ENCODE data around the gene PRPF18.

The PRPF18 gene

DNA sequence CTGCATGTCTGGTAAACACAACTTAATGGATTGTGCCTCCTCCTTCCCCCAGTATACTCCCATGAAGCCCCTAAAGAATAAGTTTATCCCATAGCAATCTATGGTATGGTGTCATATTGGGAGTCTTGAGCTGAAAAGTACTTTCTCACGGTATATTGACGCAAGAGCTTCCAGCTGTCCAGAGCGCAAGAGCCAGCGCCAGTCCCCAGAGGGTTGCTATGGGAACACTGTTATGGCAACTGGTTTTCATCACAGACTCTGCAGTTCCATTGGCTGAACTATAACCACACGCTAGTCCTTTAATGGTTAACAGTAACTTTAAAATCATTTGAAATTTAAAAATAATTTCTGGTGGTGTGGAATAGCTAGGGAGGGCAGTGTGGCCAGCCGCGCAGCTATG, 46.9 kb downstream of the PRPF18 start:
- no peak for DNase-seq
- in situ Hi-C loops (cut with MboI; ENCODE audit: low pct_unique_long_range_greater_than_20kb, low sequenced_read_pairs) = no loop called here

GRCh38 chr10:13634207-13634606, 47.4 kb downstream of the PRPF18 start:
- in situ Hi-C loops (cut with MboI; ENCODE audit: low pct_unique_long_range_greater_than_20kb, low sequenced_read_pairs) = no loop called here
- no peak for DNase-seq

DNA sequence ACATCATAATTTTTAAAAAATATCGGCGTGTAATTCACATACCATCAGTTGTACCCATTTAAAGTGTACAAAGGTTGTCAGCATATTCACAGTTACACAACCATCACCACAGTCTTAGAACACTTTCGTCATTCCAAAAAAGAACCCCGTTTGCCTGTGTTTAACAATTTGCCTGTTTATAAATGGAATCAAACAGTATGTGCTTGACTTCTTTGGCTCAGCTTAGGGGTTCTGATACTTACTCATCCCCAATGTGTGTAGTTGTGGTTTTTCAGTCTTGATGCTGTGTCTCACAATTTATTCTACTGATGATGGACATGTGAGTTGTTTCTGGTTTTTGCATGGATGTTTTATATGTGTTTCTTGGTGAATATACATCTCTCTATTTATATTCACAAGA, 50.0 kb downstream of the PRPF18 start:
- in situ Hi-C loops (cut with MboI; ENCODE audit: low pct_unique_long_range_greater_than_20kb, low sequenced_read_pairs) = no loop called here
- no peak for DNase-seq

GRCh38 chr10:13637303-13637856, 50.6 kb downstream of the PRPF18 start:
- in situ Hi-C loops (cut with MboI; ENCODE audit: low pct_unique_long_range_greater_than_20kb, low sequenced_read_pairs) = no loop called here
- no peak for DNase-seq

DNA sequence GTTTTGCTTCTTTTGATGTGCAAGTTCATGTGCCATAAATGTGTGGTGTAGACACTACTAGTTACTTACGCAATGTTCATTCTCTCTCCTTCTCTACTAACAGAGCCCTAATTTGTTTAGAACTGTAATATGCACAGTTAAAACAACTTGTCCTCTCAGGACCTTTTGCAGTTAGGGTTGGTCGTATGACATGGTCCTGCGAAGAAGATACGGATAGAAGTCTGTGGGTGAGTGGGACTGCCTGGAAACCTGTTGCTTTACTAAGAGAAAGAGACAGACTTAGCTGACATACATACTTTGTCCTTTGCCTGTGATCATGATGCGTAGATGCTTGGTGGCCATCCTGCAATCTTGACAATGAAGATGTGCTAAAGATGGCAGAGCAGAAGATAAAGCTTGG, 51.1 kb downstream of the PRPF18 start:
- in situ Hi-C loops (cut with MboI; ENCODE audit: low pct_unique_long_range_greater_than_20kb, low sequenced_read_pairs) = no loop called here
- no peak for DNase-seq

GRCh38 chr10:13642293-13642692, 55.5 kb downstream of the PRPF18 start:
- no peak for DNase-seq
- in situ Hi-C loops (cut with MboI; ENCODE audit: low pct_unique_long_range_greater_than_20kb, low sequenced_read_pairs) = no loop called here

GRCh38 chr10:13643016-13643415, 56.3 kb downstream of the PRPF18 start:
- in situ Hi-C loops (cut with MboI; ENCODE audit: low pct_unique_long_range_greater_than_20kb, low sequenced_read_pairs) = no loop called here
- DNase-seq = no peak

- DNase-seq = no peak
- in situ Hi-C loops (cut with MboI; ENCODE audit: low pct_unique_long_range_greater_than_20kb, low sequenced_read_pairs) = no loop called here
These were observed 58.1 kb downstream of the PRPF18 start for GRCh38 chr10:13644866-13645265.

- no peak for DNase-seq
- in situ Hi-C loops (cut with MboI; ENCODE audit: low pct_unique_long_range_greater_than_20kb, low sequenced_read_pairs) = no loop called here
These were observed 61.7 kb downstream of the PRPF18 start for GRCh38 chr10:13648425-13648824.

DNA sequence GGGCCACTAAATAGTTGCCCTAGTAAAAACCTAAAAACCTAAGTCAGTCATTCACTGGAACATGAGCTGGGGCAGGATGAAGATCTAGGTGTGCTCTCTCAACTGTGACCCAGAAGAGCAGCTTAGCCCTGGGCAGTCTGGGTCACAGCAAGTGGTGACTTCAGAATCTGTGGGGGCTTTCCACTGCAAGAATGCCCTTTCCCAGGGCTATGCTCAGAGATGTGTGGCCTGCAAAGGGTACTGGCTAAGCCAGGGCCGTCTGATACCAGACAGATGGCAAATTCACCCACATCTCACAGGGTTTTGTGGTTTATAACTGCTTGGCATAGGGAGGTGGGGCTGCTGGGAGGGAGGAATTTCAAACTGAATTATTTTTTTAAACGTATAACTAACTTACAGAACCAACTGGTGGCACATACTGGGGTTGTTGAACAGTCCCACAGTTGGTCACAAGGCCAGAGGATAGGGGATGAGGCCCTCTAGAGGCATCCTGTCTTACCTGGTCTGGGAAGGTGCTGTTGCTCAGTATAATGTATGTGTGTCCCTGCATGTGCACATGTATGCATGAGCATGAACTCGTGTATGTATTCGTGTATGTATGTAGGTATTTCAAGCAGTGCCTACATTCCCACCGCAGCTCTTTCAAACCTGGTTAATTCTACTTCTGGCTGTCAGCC, 63.2 kb downstream of the PRPF18 start:
- in situ Hi-C loops (cut with MboI; ENCODE audit: low pct_unique_long_range_greater_than_20kb, low sequenced_read_pairs) = no loop called here
- DNase-seq = no peak

DNA sequence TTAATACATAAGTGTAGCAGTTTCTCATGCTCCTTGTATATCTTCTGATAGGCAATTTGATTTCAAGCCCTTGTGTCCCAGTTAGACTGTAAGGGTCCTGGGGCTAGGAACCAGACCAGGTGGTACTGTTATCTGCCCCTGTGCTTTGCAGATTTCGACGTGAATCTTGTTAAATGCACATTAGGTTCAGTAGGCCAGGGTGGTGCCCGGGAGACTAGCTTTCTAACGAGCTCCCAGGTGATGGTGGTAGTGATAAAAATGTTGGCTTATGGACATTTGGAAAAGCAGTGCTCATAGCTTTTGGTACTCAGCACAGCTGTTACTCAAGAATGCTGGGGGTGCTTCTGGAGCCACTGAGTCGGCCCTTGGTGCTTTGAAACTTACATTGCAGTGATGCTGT, 64.2 kb downstream of the PRPF18 start:
- in situ Hi-C loops (cut with MboI; ENCODE audit: low pct_unique_long_range_greater_than_20kb, low sequenced_read_pairs) = no loop called here
- no peak for DNase-seq

- in situ Hi-C loops (cut with MboI; ENCODE audit: low pct_unique_long_range_greater_than_20kb, low sequenced_read_pairs) = no loop called here
- DNase-seq = no peak
These were observed 65.4 kb downstream of the PRPF18 start for GRCh38 chr10:13651969-13652720.

- in situ Hi-C loops (cut with MboI; ENCODE audit: low pct_unique_long_range_greater_than_20kb, low sequenced_read_pairs) = no loop called here
- no peak for DNase-seq
These were observed 66.1 kb downstream of the PRPF18 start for GRCh38 chr10:13652860-13653259.

DNA sequence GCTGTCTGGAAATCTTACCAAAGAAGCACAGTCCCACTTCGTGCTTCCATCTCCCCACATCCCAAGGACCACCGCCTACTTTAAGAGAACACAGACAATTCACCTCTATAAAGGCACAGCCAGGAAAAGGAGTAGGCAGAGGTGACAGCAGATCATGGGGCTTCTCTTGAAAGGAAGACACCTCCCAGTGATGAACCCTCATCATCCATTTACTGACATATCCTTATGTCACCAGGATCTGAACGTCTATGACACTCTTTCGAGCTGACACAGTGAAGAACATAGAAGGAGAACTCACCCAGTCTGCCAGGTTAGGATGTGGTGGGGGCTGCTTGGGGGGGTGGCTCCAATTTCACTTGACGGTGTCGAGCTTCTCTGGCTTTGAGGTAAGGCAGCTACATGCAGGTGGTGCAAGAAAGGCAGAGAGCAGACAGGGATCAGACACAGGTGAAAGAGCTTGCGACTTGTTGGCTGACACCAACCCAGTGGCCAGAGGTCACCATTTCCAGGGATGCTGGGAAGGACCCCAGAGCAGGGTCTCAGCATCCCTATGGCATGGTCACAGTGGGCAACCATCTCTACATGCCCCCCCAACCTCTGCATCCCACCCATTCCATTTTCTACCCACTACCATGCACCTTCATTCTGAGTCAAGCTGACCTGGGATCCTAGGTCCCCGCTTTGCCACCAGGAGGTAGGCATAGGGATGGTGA, 67.5 kb downstream of the PRPF18 start:
- DNase-seq = no peak
- in situ Hi-C loops (cut with MboI; ENCODE audit: low pct_unique_long_range_greater_than_20kb, low sequenced_read_pairs) = no loop called here

- in situ Hi-C loops (cut with MboI; ENCODE audit: low pct_unique_long_range_greater_than_20kb, low sequenced_read_pairs) = no loop called here
- DNase-seq = no peak
These were observed 68.1 kb downstream of the PRPF18 start for GRCh38 chr10:13654846-13655245.

GRCh38 chr10:13656337-13657100, 69.8 kb downstream of the PRPF18 start:
- DNase-seq = no peak
- in situ Hi-C loops (cut with MboI; ENCODE audit: low pct_unique_long_range_greater_than_20kb, low sequenced_read_pairs) = no loop called here

- DNase-seq = no peak
- in situ Hi-C loops (cut with MboI; ENCODE audit: low pct_unique_long_range_greater_than_20kb, low sequenced_read_pairs) = no loop called here
These were observed 70.4 kb downstream of the PRPF18 start for GRCh38 chr10:13657101-13657680.

- no peak for DNase-seq
- in situ Hi-C loops (cut with MboI; ENCODE audit: low pct_unique_long_range_greater_than_20kb, low sequenced_read_pairs) = no loop called here
These were observed 71.5 kb downstream of the PRPF18 start for GRCh38 chr10:13658264-13658663.

Measured in KBM-7 (cell line).